ENCODE measurements around the gene MEP1A. TPM values are rescaled to one million over a fixed set of nuclear protein-coding genes. Genes with fewer than 3 reads are reported as not detected.

MEP1A gene
- total and polyA plus RNA-seq, 2 donors (not counting 1 experiment from before 2014, with no cell fraction given): not detected

DNA sequence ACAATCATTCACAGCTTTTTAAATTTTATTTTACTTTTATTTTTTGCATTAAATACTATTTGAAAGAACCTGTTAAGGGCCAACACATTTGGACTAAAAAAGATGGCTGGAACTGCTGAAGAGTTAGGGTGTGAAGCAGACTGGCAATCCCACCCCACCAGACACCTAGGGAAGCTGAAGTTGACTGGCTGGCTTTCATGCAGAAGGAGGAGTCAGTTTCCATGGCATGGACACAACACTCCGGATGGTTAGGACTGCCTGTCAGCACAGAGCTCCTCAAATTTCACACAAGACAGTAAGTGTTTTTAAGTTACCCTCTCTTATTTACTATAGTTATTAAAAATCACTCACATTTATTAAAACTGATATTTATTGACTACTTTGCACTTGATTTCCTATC, 46.5 kb upstream of the MEP1A start, which contains the start of gene ANKRD66:
TSS of gene ANKRD66 (plus strand) at position 238 of the 400 bp plus-strand sequence. CDS start 5,016 bp downstream, outside the sequence.
- no peaks in the 10 kb centered on the region for H3K27me3 ChIP-seq (replicated peaks in 1 of 4; ENCODE audit: control extremely low read depth in 1 of 4, control insufficient read depth in 3 of 4, insufficient read depth in 4 of 4, low read length in 3 of 4)
- no CpG with 5 or more reads among the region's 1 CpG for WGBS (ENCODE audit: insufficient coverage)

DNA sequence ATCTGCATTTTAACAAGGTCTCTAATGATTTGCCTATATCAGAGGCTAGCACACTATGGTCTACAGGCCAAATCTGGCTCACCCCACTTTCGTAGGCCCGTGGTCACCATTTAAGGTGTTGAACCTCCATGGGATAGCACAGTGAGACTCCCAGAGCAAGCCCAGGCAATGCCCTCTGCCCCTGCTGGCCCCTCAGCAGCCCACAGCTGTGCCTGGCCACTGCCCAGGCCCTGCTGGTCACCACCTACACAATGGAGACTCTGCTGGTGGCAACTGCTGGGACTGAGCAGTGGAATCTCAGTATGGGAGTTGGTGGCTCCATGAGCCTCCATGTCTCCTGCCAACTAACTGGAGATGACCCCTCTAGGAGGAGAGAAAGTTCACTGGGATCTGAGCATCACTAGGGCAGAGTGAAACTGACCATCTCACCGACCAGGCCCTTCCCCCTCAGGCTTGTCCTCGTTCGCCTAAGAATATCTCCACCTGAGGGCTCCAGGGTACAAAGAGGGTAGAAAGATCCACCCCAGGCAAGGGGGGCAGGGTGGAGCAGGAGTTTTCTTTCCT, 44.2 kb upstream of the MEP1A start:
- H3K4me3 ChIP-seq (ENCODE audit: control extremely low read depth in 1 of 5, extremely low read depth in 1 of 5, insufficient read depth in 1 of 5, low read depth in 2 of 5, low read length in 4 of 5): no peak overlapping the region
- H4K20me1 ChIP-seq (ENCODE audit: control insufficient read depth, insufficient read depth, low read length, poor library complexity, severe bottlenecking): no peaks in the 10 kb centered on the region
- H3K27me3 Mint-ChIP-seq: peaks cover 15% of the 10 kb centered on the region
- no peaks in the 10 kb centered on the region for H3K9me3 ChIP-seq (ENCODE audit: control extremely low read depth in 1 of 3, control insufficient read depth in 2 of 3, insufficient read depth in 1 of 3, low read length in 2 of 3)
- no peak for ATAC-seq (ENCODE audit: low read depth)
- no peaks in the 10 kb centered on the region for H3K4me1 ChIP-seq (ENCODE audit: control insufficient read depth in 2 of 2, insufficient read depth in 2 of 2, low read length in 2 of 2)
- H3K27ac Mint-ChIP-seq: no peak overlapping the region
- TF ChIP-seq EZH2 (IDR thresholded peaks at IDR 0.05; ENCODE audit: borderline replicate concordance, insufficient read depth, low read depth, low read length, poor library complexity, severe bottlenecking): no peak
- TF ChIP-seq, protein P1, sequence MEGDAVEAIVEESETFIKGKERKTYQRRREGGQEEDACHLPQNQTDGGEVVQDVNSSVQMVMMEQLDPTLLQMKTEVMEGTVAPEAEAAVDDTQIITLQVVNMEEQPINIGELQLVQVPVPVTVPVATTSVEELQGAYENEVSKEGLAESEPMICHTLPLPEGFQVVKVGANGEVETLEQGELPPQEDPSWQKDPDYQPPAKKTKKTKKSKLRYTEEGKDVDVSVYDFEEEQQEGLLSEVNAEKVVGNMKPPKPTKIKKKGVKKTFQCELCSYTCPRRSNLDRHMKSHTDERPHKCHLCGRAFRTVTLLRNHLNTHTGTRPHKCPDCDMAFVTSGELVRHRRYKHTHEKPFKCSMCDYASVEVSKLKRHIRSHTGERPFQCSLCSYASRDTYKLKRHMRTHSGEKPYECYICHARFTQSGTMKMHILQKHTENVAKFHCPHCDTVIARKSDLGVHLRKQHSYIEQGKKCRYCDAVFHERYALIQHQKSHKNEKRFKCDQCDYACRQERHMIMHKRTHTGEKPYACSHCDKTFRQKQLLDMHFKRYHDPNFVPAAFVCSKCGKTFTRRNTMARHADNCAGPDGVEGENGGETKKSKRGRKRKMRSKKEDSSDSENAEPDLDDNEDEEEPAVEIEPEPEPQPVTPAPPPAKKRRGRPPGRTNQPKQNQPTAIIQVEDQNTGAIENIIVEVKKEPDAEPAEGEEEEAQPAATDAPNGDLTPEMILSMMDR (IDR thresholded peaks at IDR 0.05): no peak
- no peaks in the 10 kb centered on the region for H3K36me3 ChIP-seq (replicated peaks in 1 of 2; ENCODE audit: control extremely low read depth in 1 of 2, control insufficient read depth in 1 of 2, extremely low read depth in 1 of 2, insufficient read depth in 2 of 2, low read length in 1 of 2)
- no peak overlapping the region for H3K27ac ChIP-seq (ENCODE audit: low read length in 2 of 2)
- DNase-seq: no peak
- H3K27me3 ChIP-seq (replicated peaks in 1 of 4; ENCODE audit: control extremely low read depth in 1 of 4, control insufficient read depth in 3 of 4, insufficient read depth in 4 of 4, low read length in 3 of 4): no peaks in the 10 kb centered on the region
- H2AFZ ChIP-seq (ENCODE audit: insufficient read depth, low read depth, low read length, poor library complexity, severe bottlenecking): no peak overlapping the region
- intact Hi-C loops (cut with micrococcal nuclease): no loop called here
- no peaks in the 10 kb centered on the region for H3K9me3 Mint-ChIP-seq (ENCODE audit: insufficient read depth)
- ChIA-PET CTCF (no interaction called here), POLR2A (no interaction called here)
- H3K79me2 ChIP-seq (ENCODE audit: control insufficient read depth, insufficient read depth, low read length): no peaks in the 10 kb centered on the region
- H3K4me3 Mint-ChIP-seq: no peak overlapping the region
- 95% methylated on average over 2 of the region's 5 CpGs for WGBS (ENCODE audit: insufficient coverage)
- no peaks in the 10 kb centered on the region for H3K4me1 Mint-ChIP-seq
- no peak overlapping the region for H3K9ac ChIP-seq (ENCODE audit: low read length)
- H3K4me2 ChIP-seq (replicated peaks; ENCODE audit: low read depth, low read length, poor library complexity, severe bottlenecking): no peak overlapping the region

More for the DNA sequence above, 46.5 kb upstream of the MEP1A start, which contains the start of gene ANKRD66:
- Mint-ChIP-seq H3K4me3 (no peak within 1 kb of the TSS), H3K27me3 (peaks cover 16% of the 10 kb centered on the region), H3K9me3 (ENCODE audit: insufficient read depth) (no peaks in the 10 kb centered on the region), H3K4me1 (no peaks in the 10 kb centered on the region), H3K27ac (no peak within 1 kb of the TSS)
- no peak for ATAC-seq (ENCODE audit: low read depth)
- no peak within 1 kb of the TSS for H3K9ac ChIP-seq (ENCODE audit: low read length)
- H3K9me3 ChIP-seq (ENCODE audit: control extremely low read depth in 1 of 3, control insufficient read depth in 2 of 3, insufficient read depth in 1 of 3, low read length in 2 of 3): no peaks in the 10 kb centered on the region
- TF ChIP-seq, protein P1 (IDR thresholded peaks at IDR 0.05): no peak
- TF ChIP-seq EZH2 (IDR thresholded peaks at IDR 0.05; ENCODE audit: borderline replicate concordance, insufficient read depth, low read depth, low read length, poor library complexity, severe bottlenecking): no peak
- DNase-seq: no peak
- no peaks in the 10 kb centered on the region for H3K79me2 ChIP-seq (ENCODE audit: control insufficient read depth, insufficient read depth, low read length)
- no peaks in the 10 kb centered on the region for H3K4me1 ChIP-seq (ENCODE audit: control insufficient read depth in 2 of 2, insufficient read depth in 2 of 2, low read length in 2 of 2)
- no peak within 1 kb of the TSS for H3K4me3 ChIP-seq (ENCODE audit: control extremely low read depth in 1 of 5, extremely low read depth in 1 of 5, insufficient read depth in 1 of 5, low read depth in 2 of 5, low read length in 4 of 5)
- no peak within 1 kb of the TSS for H3K27ac ChIP-seq (ENCODE audit: low read length in 2 of 2)
- no peaks in the 10 kb centered on the region for H3K36me3 ChIP-seq (replicated peaks in 1 of 2; ENCODE audit: control extremely low read depth in 1 of 2, control insufficient read depth in 1 of 2, extremely low read depth in 1 of 2, insufficient read depth in 2 of 2, low read length in 1 of 2)
- POLR2A ChIA-PET: no interaction called here
- CTCF ChIA-PET: no interaction called here
- H4K20me1 ChIP-seq (ENCODE audit: control insufficient read depth, insufficient read depth, low read length, poor library complexity, severe bottlenecking): no peaks in the 10 kb centered on the region
- intact Hi-C loops (cut with micrococcal nuclease): no loop called here
- no peak within 1 kb of the TSS for H2AFZ ChIP-seq (ENCODE audit: insufficient read depth, low read depth, low read length, poor library complexity, severe bottlenecking)
- no peak within 1 kb of the TSS for H3K4me2 ChIP-seq (replicated peaks; ENCODE audit: low read depth, low read length, poor library complexity, severe bottlenecking)
